H1 (cell line): ENCODE results near the gene CYBA. TPM values are rescaled to one million over a fixed set of nuclear protein-coding genes. Genes with fewer than 3 reads are reported as not detected.

Source experiments
- CTCF ChIA-PET: fragments of 300-600 bp; sonication (Branson Sonifier 250); formaldehyde crosslinking; loops from one replicate; lab custom pipeline; 2021; ENCODE audit not compliant: partially characterized antibody; lab: Charles Lee
- POLR2A ChIA-PET: fragments of 300-600 bp; sonication (Branson Sonifier 250); formaldehyde crosslinking; loops from one replicate; lab custom pipeline; 2021; ENCODE audit warnings: inconsistent platforms; ENCODE audit not compliant: partially characterized antibody; lab: Charles Lee
- DNase-seq, 2 experiments: peaks; one replicate each; pipeline versions ENCODE4 v3.0.0 to v3.0.0-alpha.2; 2010 to 2022; ENCODE audit warnings: low spot score in 2 of 2, low read depth in 1 of 2, mixed read lengths in 1 of 2
- FAIRE-seq: peaks from 2 replicates; lab custom pipeline; 2011; peaks lifted over from hg19 to GRCh38; lab: Jason Lieb, UNC
- H2AFZ ChIP-seq: 2 replicates; pipeline ENCODE4 v1.8.1; 2012; ENCODE audit warnings: low read length, inconsistent platforms
- H2AK5ac ChIP-seq: 2 replicates; pipeline ENCODE4 v1.6.1; 2013; ENCODE audit warnings: low read depth, low read length
- H2BK120ac ChIP-seq: replicated peaks from 2 replicates; pipeline ENCODE3; 2013; ENCODE audit warnings: low read depth, low read length, inconsistent platforms
- H2BK12ac ChIP-seq: 2 replicates; pipeline ENCODE4 v1.6.1; 2013; ENCODE audit warnings: low read depth, low read length
- H2BK15ac ChIP-seq: 2 replicates; pipeline ENCODE4 v1.6.1; 2013; ENCODE audit warnings: low read length
- H2BK20ac ChIP-seq: 2 replicates; pipeline ENCODE4 v1.6.1; 2013; ENCODE audit warnings: low read length
- H2BK5ac ChIP-seq: 2 replicates; pipeline ENCODE4 v1.6.1; 2013; ENCODE audit warnings: low read depth, low read length
- H3K14ac ChIP-seq: 2 replicates; pipeline ENCODE4 v1.6.1; 2013; ENCODE audit warnings: inconsistent platforms; ENCODE audit not compliant: insufficient read length
- H3K18ac ChIP-seq: 2 replicates; pipeline ENCODE4 v1.6.1; 2013; ENCODE audit warnings: low read length; ENCODE audit errors: extremely low read depth
- H3K23ac ChIP-seq: 2 replicates; pipeline ENCODE4 v1.6.1; 2013; ENCODE audit warnings: inconsistent platforms; ENCODE audit not compliant: insufficient read length
- H3K23me2 ChIP-seq: 2 replicates; pipeline ENCODE4 v1.6.1; 2013; ENCODE audit warnings: low read depth, low read length
- H3K27ac ChIP-seq: 2 replicates; pipeline ENCODE4 v1.6.1; 2011; ENCODE audit warnings: low read depth, low read length, inconsistent platforms
- H3K27me3 ChIP-seq, 4 experiments: replicated peaks in 1 of 4; 1 replicate in 1 of 4; 2 replicates in 3 of 4; pipeline versions ENCODE4 v1.6.1 to v1.8.1; 2011 to 2013; ENCODE audit warnings: low read length in 3 of 4, mild to moderate bottlenecking in 3 of 4, inconsistent platforms in 2 of 4, mixed read lengths in 2 of 4, moderate library complexity in 1 of 4; ENCODE audit not compliant: control insufficient read depth in 3 of 4, insufficient read depth in 3 of 4; ENCODE audit errors: extremely low read depth in 1 of 4
- H3K36me3 ChIP-seq, 4 experiments: 2 replicates each; pipeline versions ENCODE4 v1.6.1 to v1.8.1; 2011 to 2013; ENCODE audit warnings: mild to moderate bottlenecking in 4 of 4, low read length in 3 of 4, moderate library complexity in 2 of 4, control low read depth in 1 of 4, inconsistent platforms in 1 of 4; ENCODE audit not compliant: insufficient read depth in 4 of 4, control insufficient read depth in 2 of 4
- H3K4ac ChIP-seq: replicated peaks from 2 replicates; pipeline ENCODE3; 2013; ENCODE audit warnings: low read length, low read depth, mixed read lengths, inconsistent platforms; ENCODE audit not compliant: insufficient read length
- H3K4me1 ChIP-seq, 4 experiments: replicated peaks in 1 of 4; 1 replicate in 1 of 4; 2 replicates in 3 of 4; pipeline versions ENCODE4 v1.6.1 to v1.8.1; 2011 to 2013; ENCODE audit warnings: low read length in 3 of 4, inconsistent platforms in 2 of 4, mixed read lengths in 1 of 4; ENCODE audit not compliant: insufficient read depth in 4 of 4, control insufficient read depth in 3 of 4
- H3K4me2 ChIP-seq, 2 experiments: 2 replicates each; pipeline versions ENCODE4 v1.6.1 to v1.8.1; 2011 to 2013; ENCODE audit warnings: low read depth in 2 of 2, low read length in 2 of 2, control low read depth in 1 of 2, inconsistent platforms in 1 of 2, mild to moderate bottlenecking in 1 of 2; ENCODE audit not compliant: insufficient read depth in 1 of 2
- H3K4me3 ChIP-seq, 4 experiments: fragments of 200-600, 300-600 bp in 1 of 4; sonication (generic), shearing (Covaris generic), sonication (Bioruptor Twin) in 1 of 4; 2 replicates each; pipeline versions ENCODE4 v1.5.1 to v1.8.1; 2011 to 2016; ENCODE audit warnings: low read length in 4 of 4, low read depth in 3 of 4, control low read depth in 2 of 4, inconsistent platforms in 2 of 4, mild to moderate bottlenecking in 2 of 4, mixed read lengths in 1 of 4, moderate library complexity in 1 of 4; ENCODE audit not compliant: insufficient read depth in 2 of 4; ENCODE audit errors: extremely low read depth in 1 of 4
- H3K56ac ChIP-seq: replicated peaks from 2 replicates; pipeline ENCODE3; 2013; ENCODE audit warnings: low read depth, mild to moderate bottlenecking, mixed read lengths, low read length, inconsistent platforms; ENCODE audit not compliant: insufficient read length
- H3K79me1 ChIP-seq: 2 replicates; pipeline ENCODE4 v1.6.1; 2013; ENCODE audit warnings: low read depth, low read length, control low read depth
- H3K79me2 ChIP-seq, 2 experiments: 2 replicates each; pipeline versions ENCODE4 v1.6.1 to v1.8.1; 2012 to 2013; ENCODE audit warnings: low read length in 2 of 2, mild to moderate bottlenecking in 2 of 2, inconsistent platforms in 1 of 2; ENCODE audit not compliant: insufficient read depth in 2 of 2, control insufficient read depth in 1 of 2
- H3K9ac ChIP-seq, 4 experiments: replicated peaks in 1 of 4; 1 replicate in 1 of 4; 2 replicates in 3 of 4; pipeline versions ENCODE4 v1.6.1 to v1.8.1; 2011 to 2013; ENCODE audit warnings: low read depth in 3 of 4, low read length in 3 of 4, control low read depth in 2 of 4, mild to moderate bottlenecking in 2 of 4, moderate library complexity in 2 of 4, inconsistent platforms in 1 of 4; ENCODE audit errors: extremely low read depth in 1 of 4
- H3K9me3 ChIP-seq, 2 experiments: 2 replicates each; pipeline versions ENCODE4 v1.6.1 to v1.8.1; 2012 to 2013; ENCODE audit warnings: mild to moderate bottlenecking in 2 of 2, moderate library complexity in 2 of 2, control low read depth in 1 of 2, inconsistent platforms in 1 of 2, low read depth in 1 of 2, low read length in 1 of 2, mixed read lengths in 1 of 2; ENCODE audit not compliant: insufficient read depth in 2 of 2
- H4K20me1 ChIP-seq, 2 experiments: replicated peaks in 1 of 2; 2 replicates each; pipeline versions ENCODE3 to v1.8.1; 2011 to 2013; ENCODE audit warnings: inconsistent platforms in 2 of 2, low read length in 2 of 2, mild to moderate bottlenecking in 1 of 2; ENCODE audit not compliant: insufficient read depth in 2 of 2, control insufficient read depth in 1 of 2
- H4K5ac ChIP-seq: 2 replicates; pipeline ENCODE4 v1.6.1; 2013; ENCODE audit warnings: low read length, low read depth, mixed read lengths, inconsistent platforms; ENCODE audit not compliant: insufficient read length
- H4K8ac ChIP-seq: 2 replicates; pipeline ENCODE4 v1.8.0; 2013; ENCODE audit warnings: mild to moderate bottlenecking, moderate library complexity, low read length, inconsistent platforms; ENCODE audit not compliant: insufficient read depth; ENCODE audit errors: extremely low read depth
- H4K91ac ChIP-seq: replicated peaks from 2 replicates; pipeline ENCODE3; 2013; ENCODE audit warnings: low read length, mixed read lengths, inconsistent platforms; ENCODE audit not compliant: insufficient read length
- ATF2 ChIP-seq: IDR thresholded peaks from 2 replicates; pipeline ENCODE4 v1.6.1; 2012; ENCODE audit warnings: low read length, inconsistent platforms
- TCF12 ChIP-seq: IDR thresholded peaks from 2 replicates; pipeline ENCODE4 v1.6.1; 2011; ENCODE audit warnings: low read depth, mild to moderate bottlenecking, low read length
- ZNF274 ChIP-seq: IDR thresholded peaks from 2 replicates; pipeline ENCODE4 v1.7.0; 2012; ENCODE audit warnings: low read length, borderline replicate concordance; ENCODE audit errors: extremely low read depth
- WGBS, 2 experiments: shearing (Covaris generic) in 1 of 2; methylation state at CpG; one replicate each; pipeline versions ENCODE4 v1.1.6 to v1.1.7; 2013 to 2015; ENCODE audit warnings: low lambda C conversion rate in 2 of 2, mixed read lengths in 2 of 2, inconsistent platforms in 1 of 2, low coverage in 1 of 2, missing lambda C conversion rate in 1 of 2; ENCODE audit not compliant: insufficient replicate concordance in 2 of 2, insufficient coverage in 1 of 2, insufficient read length in 1 of 2; ENCODE audit errors: extremely low coverage in 1 of 2, missing lambda C conversion rate in 1 of 2; 5-methylcytosine and 5-hydroxymethylcytosine counted together
- polyA plus RNA-seq, 7 experiments: library from polyadenylated mRNA; depleted of rRNA in 3 of 7; stranded (reverse) in 5 of 7; unstranded in 2 of 7; fragments of >200 nt in 5 of 7; fragments of 200-250 nt in 2 of 7; gene quantifications; 1 replicate in 5 of 7; 2 replicates in 1 of 7; 4 replicates in 1 of 7; pipeline versions ENCODE4 v1.2.1 to v1.2.3, GENCODE V29; 2011 to 2013; ENCODE audit warnings: missing spikeins in 2 of 7, mixed read lengths in 2 of 7
- total RNA-seq: library from RNA; stranded (reverse); fragmentation: NEBNext Ultra II Directional; extraction: Animal tissue kit (Norgen Biotek cat#: 25700); gene quantifications from 2 replicates; pipeline ENCODE4 v1.2.1, GENCODE V29; 2021

Gene CYBA
- total and polyA plus RNA-seq, 2 of the 8 experiments (the other 6 are each of a cell fraction or from before 2014, with no cell fraction given) = 136 to 254 TPM

- H3K14ac ChIP-seq = no peak overlapping the region
- no peaks in the 10 kb centered on the region; the same call in 1 of the 2 replicates for H3K79me1 ChIP-seq
- H3K9ac ChIP-seq = no peak overlapping the region
- H3K9me3 ChIP-seq = no peaks in the 10 kb centered on the region
- peaks cover 5% of the 10 kb centered on the region; the same call in 1 of the 2 replicates for H3K23me2 ChIP-seq
- H4K91ac ChIP-seq = no peak overlapping the region
- H2AK5ac ChIP-seq = no peak overlapping the region
- H4K5ac ChIP-seq = no peak overlapping the region
- no peak overlapping the region for H3K4me2 ChIP-seq
- H3K4me1 ChIP-seq = peaks cover 0 to 18% (median 8%) of the 10 kb centered on the region in 4 experiments; a peak in 6 of 7 replicates
- ChIA-PET CTCF (interaction anchor here (0.7 to 11.2 kb wide), 9 partner anchors 9 to 107 kb away, joined by 3 to 89 read pairs (median 7); partner anchors contain the start of gene IL17C), POLR2A (interaction anchor here (1.5 kb wide), 1 partner anchor 42 kb away, joined by 3 read pairs; no protein-coding TSS in a partner anchor)
- WGBS, 2 experiments = 86% methylated on average over 9 of the region's 9 CpGs; no CpG with 5 or more reads in 1 of the 2 experiments
- no peak overlapping the region for H2AFZ ChIP-seq
- no peak overlapping the region for H2BK12ac ChIP-seq
- FAIRE-seq (no peak), DNase-seq (no peak)
- H2BK120ac ChIP-seq = no peak overlapping the region
- H3K36me3 ChIP-seq = peaks cover 4 to 23% (median 12%) of the 10 kb centered on the region in 4 experiments; a peak in 6 of 8 replicates
- H3K79me2 ChIP-seq = no peaks in the 10 kb centered on the region
- peaks cover 2 to 12% of the 10 kb centered on the region in 2 experiments for H4K20me1 ChIP-seq
- H2BK20ac ChIP-seq = no peak overlapping the region
- H2BK5ac ChIP-seq = no peak overlapping the region
- H3K27me3 ChIP-seq = no peaks in the 10 kb centered on the region
- H3K4me3 ChIP-seq = no peak overlapping the region
- H3K23ac ChIP-seq = no peak overlapping the region
- no peak overlapping the region for H3K4ac ChIP-seq
- H3K18ac ChIP-seq = no peak overlapping the region
- H2BK15ac ChIP-seq = no peak overlapping the region
- H3K27ac ChIP-seq = no peak overlapping the region
- H4K8ac ChIP-seq = no peak overlapping the region
- H3K56ac ChIP-seq = no peak overlapping the region
- TF ChIP-seq ZNF274 (no peak), ATF2 (no peak), TCF12 (no peak)
These were observed 21.0 kb downstream of the CYBA start for GRCh38 chr16:88629835-88630234.
